GM19395 (cell line): Measurements from ENCODE around the gene MDFI.

ENCODE experiments used
- ATAC-seq: cut with Tn5 transposase; IDR thresholded peaks from one replicate; pipeline ENCODE4 v1.9.1; 2021; ENCODE audit warnings: mild to moderate bottlenecking, moderate library complexity; ENCODE audit not compliant: unreplicated experiment

Gene MDFI

GRCh38 chr6:41648921-41649320 is 10.7 kb downstream of the MDFI start:
- no peak for ATAC-seq

- ATAC-seq = no peak
Observed at GRCh38 chr6:41649596-41649995, 11.3 kb downstream of the MDFI start.

- ATAC-seq = no peak
Observed at GRCh38 chr6:41650120-41650519, 11.9 kb downstream of the MDFI start.

- ATAC-seq = no peak
Observed at GRCh38 chr6:41651246-41651961, 13.1 kb downstream of the MDFI start.

GRCh38 chr6:41651962-41652657 is 13.8 kb downstream of the MDFI start:
- ATAC-seq = no peak

GRCh38 chr6:41652866-41653652 is 14.8 kb downstream of the MDFI start:
- no peak for ATAC-seq

- no peak for ATAC-seq
Observed at GRCh38 chr6:41653691-41654090, 15.4 kb downstream of the MDFI start.

GRCh38 chr6:41654151-41654697 is 16.0 kb downstream of the MDFI start:
- ATAC-seq = no peak

- no peak for ATAC-seq
Observed at GRCh38 chr6:41654698-41655151, 16.5 kb downstream of the MDFI start.

- ATAC-seq = no peak
Observed at GRCh38 chr6:41655176-41655575, 16.9 kb downstream of the MDFI start.

GRCh38 chr6:41655646-41656001 is 17.4 kb downstream of the MDFI start:
- ATAC-seq = no peak

GRCh38 chr6:41656002-41656691 is 17.9 kb downstream of the MDFI start:
- no peak for ATAC-seq

GRCh38 chr6:41657131-41658094 is 19.1 kb downstream of the MDFI start:
- no peak for ATAC-seq

GRCh38 chr6:41658636-41659035 is 20.4 kb downstream of the MDFI start:
- no peak for ATAC-seq

- ATAC-seq = no peak
Observed at GRCh38 chr6:41659935-41660334, 21.7 kb downstream of the MDFI start.

- no peak for ATAC-seq
Observed at GRCh38 chr6:41663568-41663967, 25.3 kb downstream of the MDFI start.

GRCh38 chr6:41664271-41664670 is 26.0 kb downstream of the MDFI start:
- no peak for ATAC-seq

- no peak for ATAC-seq
Observed at GRCh38 chr6:41667195-41667594, 28.9 kb downstream of the MDFI start.

GRCh38 chr6:41668968-41669367 is 30.7 kb downstream of the MDFI start:
- no peak for ATAC-seq
